Non-pigmented ciliary epithelial cell (primary cell): ENCODE results near the gene CYP3A4.
"Not testable (repeated sequence)": the region's sequence is repeated elsewhere in the genome, so short reads cannot be mapped to it uniquely, and the experiment has no call there.

ENCODE experiments used
- DNase-seq: peaks from one replicate; pipeline ENCODE4 v3.0.0-alpha.2; 2010; ENCODE audit warnings: low read depth

The CYP3A4 gene

DNA sequence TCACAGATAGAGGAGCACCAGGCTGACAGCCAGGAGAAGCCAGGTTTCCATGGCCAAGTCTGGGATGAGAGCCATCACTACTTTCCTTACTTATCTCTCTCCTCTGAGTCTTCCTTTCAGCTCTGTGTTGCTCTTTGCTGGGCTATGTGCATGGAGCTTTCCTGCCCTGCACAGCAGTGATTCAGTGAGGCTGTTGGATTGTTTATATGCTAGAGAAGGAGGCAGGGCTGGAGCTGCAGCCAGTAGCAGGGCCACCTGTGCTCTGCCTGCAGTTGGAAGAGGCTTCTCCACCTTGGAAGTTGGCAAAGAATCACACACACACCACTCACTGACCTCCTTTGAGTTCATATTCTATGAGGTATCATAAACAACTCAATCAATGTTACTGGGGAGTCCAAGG, at the start of gene CYP3A4:
Gene CYP3A4, minus strand, starts transcription at position 178 of the 400 bp plus-strand sequence. Its CDS starts 103 bp downstream, at position 75.
- no peak for DNase-seq

DNA sequence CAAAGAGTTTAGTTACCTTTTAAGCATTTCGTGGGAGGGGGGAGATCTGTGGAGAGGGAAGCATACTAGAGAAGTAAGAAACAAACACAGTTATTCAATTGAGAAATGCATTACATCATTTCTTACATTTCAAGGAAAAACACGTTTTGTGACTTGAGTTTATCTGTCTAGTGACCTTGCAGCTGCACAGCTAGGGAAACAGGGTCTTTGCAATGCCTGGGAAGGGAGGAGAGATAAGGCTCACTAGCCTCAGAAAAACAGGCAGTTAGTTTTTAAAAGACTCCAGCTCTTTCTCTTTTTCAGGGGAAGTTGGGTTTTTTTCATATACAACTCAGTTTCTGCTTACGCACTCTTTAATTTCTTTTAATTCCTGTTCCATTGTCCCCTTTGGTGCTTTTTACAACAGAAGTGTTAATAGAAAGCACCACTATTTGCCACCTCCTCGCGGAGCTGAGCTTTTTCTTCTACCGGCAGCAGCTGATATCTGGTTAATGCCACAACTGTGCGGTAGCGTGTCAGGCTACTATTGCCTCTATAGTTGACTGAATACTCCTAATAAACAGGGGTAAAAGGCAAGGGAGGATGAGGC, 49.4 kb upstream of the CYP3A4 start:
- no peak for DNase-seq

- no peak for DNase-seq
These were observed 47.6 kb upstream of the CYP3A4 start for GRCh38 chr7:99831595-99831994.

DNA sequence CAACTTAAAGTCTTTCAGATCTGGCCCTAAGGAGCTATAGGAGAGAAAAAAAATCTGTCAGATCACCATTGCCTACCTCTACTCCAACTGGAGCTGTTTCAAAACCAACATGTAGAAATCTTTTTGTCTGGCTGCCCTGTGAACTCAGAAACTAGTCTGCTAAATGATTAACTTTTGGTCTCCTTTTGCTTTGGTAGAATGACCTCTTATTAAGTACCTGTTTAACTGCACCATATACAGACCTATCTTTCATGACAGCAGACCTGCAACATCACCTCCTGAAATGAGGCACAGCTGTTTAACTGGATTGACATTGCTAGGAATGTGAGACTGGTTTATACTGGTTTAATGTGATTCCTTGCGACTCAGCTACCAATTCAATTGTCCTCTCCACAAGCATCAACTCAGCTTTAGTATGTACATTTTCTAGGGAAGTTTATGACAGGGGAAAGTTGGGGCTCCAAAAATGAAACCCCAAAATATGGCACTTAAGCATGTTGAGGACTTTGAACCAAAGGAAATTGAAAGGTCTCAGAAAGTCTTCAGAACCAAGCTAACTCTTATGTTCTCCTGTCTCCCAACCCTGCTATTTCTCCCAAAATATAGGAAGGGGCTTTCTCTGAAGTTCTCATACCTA, 45.7 kb upstream of the CYP3A4 start:
- no peak for DNase-seq

DNA sequence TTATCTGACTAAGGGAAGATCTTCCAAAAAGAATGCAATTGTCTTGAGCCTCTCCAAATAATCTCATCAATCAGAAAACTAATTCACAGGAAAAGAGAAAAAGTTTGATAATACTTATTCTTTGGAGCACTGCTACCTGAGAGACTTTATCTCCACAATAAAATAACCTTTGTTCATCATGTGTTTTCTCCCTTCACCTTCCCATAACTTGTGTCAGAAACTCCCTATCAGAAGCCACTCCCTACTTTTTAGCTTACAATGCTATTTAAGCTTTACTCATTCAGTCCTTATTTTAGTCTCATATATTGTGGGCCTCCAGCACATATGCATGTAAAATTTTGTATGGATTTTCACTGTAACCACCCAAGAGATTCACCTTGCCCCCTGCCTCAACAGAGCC, 44.8 kb upstream of the CYP3A4 start:
- no peak for DNase-seq

DNA sequence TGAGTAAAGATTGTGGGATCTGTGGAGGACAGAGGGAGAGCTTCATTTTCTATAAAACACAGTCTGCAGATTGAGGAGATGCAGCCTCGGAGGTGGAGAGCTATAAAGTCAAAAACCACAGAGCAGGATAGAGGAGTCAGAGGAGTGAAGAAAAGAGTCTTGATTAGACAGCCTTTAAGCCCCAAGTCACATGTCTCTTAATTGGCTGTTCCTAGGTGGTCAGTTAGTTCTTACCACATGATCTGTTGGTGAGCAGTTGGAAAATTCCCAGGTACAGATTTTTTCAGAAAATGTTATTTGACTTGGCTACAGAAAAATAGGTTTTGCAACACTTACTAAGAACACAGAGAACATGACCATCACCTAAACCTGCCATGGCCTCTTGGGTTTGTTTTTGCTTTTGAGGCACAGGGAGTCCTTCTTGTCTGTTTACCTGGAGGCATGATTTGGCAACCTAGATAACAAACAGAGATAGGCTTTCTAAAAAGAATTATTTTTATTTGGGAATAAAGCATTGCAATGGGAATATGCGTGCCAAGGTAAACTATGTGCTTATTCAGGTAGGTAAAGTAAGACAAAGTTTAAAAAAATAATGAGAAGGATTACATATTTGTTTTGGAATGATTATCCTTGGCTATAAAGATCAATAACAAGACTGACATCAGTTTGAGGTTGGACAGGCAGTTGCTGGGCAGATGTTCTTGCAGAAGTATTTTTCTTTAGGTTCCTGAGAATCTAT, 43.2 kb upstream of the CYP3A4 start:
- DNase-seq: no peak

- DNase-seq: no peak
These were observed 41.9 kb upstream of the CYP3A4 start for GRCh38 chr7:99825873-99826272.

DNA sequence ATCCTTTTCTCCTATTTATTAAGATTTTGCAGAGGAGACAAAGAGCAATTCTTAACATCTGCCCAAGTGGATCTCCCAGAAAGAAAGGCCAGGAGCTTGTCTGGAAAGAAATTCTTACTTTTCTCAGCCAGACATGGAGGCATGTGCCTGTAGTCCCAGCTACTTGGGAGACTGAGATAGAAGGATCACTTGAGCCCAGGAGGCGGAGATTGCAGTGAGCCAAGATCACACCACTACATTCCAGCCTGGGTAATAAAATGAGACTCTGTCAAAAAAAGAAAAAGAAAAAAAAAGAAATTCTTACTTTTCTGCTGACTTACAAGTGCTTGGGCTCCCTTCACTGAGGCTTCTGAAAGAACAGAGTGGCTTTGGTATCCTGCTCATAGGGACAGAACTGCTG, 41.5 kb upstream of the CYP3A4 start:
- DNase-seq: no peak

- DNase-seq: no peak
These were observed 40.1 kb upstream of the CYP3A4 start for GRCh38 chr7:99824091-99824490.

GRCh38 chr7:99822731-99823718, 39.0 kb upstream of the CYP3A4 start:
- DNase-seq: no peak

- DNase-seq: no peak
These were observed 36.5 kb upstream of the CYP3A4 start for GRCh38 chr7:99820408-99821027.

GRCh38 chr7:99808766-99809165, 24.8 kb upstream of the CYP3A4 start:
- no peak for DNase-seq

GRCh38 chr7:99806839-99807478, 23.0 kb upstream of the CYP3A4 start:
- DNase-seq: no peak

DNA sequence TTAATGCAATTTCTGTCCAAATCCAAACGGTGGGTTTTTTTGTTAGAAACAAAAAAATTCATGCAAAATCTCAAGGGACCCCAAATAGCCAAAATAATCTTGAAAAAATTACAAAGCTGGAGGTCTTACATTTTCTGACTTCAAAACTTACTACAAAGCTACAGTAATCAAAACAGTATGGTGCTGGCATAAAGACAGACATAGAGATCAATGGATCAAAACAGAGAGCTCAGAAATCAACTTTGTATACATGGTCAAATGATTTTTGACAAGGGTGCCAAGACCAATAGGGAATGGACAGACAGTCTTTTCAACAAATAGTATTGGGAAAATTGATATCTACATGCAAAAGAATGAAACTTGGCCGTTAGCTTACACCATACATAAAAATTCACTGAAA, 21.7 kb upstream of the CYP3A4 start:
- no peak for DNase-seq

DNA sequence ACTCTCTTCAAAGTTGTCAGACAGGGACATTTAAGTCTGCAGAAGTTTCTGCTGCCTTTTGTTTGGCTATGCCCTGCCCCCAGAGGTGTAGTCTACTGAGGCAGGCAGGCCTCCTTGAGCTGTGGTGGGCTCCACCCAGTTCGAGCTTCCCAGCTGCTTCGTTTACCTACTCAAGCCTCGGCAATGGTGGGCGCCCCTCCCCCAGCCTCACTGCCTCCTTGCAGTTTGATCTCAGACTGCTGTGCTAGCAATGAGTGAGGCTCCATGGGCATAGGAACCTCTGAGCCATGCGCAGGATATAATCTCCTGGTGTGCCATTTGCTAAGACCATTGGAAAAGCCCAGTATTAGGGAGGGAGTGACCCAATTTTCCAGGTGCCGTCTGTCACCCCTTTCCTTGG, 19.1 kb upstream of the CYP3A4 start:
- not testable (repeated sequence) for DNase-seq

DNA sequence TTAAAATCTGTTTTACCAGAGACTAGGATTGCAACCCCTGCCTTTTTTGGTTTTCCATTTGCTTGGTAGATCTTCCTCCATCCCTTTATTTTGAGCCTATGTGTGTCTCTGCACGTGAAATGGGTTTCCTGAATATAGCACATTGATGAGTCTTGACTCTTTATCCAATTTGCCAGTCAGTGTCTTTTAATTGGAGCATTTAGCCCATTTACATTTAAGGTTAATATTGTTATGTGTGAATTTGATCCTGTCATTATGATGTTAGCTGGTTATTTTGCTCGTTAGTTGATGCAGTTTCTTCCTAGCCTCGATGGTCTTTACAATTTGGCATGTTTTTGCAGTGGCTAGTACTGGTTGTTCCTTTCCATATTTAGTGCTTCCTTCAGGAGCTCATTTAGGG, 17.4 kb upstream of the CYP3A4 start:
- DNase-seq: not testable (repeated sequence)

GRCh38 chr7:99798972-99799371, 15.0 kb upstream of the CYP3A4 start:
- no peak for DNase-seq

- not testable (repeated sequence) for DNase-seq
These were observed 11.9 kb upstream of the CYP3A4 start for GRCh38 chr7:99795864-99796263.

DNA sequence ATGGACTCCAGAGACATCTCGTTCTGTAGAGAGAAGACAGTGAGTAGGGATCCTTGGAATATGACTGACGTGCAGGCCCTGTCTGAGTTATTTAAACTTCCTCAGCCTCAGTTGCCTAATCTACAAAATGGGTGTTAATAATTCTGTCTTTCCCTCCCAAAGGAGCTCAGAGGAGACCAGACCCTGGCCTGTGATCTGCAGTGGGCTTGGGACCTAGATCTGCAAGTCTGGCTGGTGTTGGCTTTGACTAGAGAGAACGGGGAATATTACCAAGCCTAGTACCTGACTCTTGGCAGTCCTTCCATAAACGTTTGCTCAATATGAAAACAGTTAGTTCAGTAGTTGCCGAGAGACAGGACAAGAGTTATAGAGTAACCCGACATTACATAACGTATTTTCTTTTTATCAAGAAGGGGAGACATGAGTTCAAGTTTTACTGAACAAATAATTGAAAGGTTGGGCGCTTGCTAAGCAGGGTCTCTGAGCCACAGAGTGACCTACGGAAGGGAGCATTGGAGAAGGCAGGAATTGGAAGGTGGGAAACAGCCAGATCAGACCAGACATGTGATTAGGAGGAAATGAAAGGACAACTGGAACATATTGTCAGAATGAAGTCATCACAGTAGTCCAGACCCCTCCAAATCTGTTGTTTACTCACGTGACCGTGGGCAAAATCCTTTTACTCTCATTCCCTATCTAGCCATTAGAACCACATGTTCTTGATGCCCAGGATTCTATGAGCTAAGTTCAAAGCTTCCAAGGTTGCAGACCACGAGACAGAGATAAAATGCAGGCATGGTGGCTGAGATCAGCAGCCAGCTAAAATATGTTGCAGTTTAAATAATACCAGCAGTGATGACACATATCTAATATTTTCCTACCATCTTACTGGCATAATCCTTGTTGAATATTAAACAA, 10.9 kb upstream of the CYP3A4 start:
- no peak for DNase-seq

DNA sequence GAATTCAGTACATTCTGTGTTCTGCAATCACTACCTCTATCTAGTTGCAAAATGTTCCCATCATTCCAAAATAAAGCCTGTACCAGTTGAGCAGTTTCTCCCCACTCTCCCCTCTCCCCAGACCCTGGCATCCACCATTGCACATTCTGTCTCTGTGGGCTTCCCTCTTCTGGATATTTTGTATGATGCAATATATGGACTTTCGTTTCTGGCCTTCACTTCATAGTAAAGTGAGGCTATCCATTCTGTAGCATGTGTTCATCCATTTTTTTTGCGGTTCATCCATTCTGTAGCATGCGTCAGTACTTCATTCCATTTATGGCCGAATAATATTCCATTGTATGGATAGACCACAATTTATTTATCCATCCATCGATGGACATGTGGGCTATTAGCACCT, 9.5 kb upstream of the CYP3A4 start:
- no peak for DNase-seq
